ENCODE results near the gene SH3BP4.
A peak's percentile ranks its signal among the peaks of the same experiment; 100 is the strongest.

Gene SH3BP4

GRCh38 chr2:234969306-234970098 lies 17.7 kb downstream of the SH3BP4 start:
- TF ChIP-seq ZFX (IDR thresholded peaks at IDR 0.05): no peak
- TF ChIP-seq CTCF (conservative IDR thresholded peaks at IDR 0.05): no peak
- no peak overlapping the region for H3K27ac ChIP-seq

GRCh38 chr2:234970099-234970440 lies 18.3 kb downstream of the SH3BP4 start:
- H3K27ac ChIP-seq: no peak overlapping the region
- TF ChIP-seq CTCF (conservative IDR thresholded peaks at IDR 0.05) (no peak), ZFX (IDR thresholded peaks at IDR 0.05) (no peak)

- TF ChIP-seq ZFX (IDR thresholded peaks at IDR 0.05) (no peak), CTCF (conservative IDR thresholded peaks at IDR 0.05) (no peak)
- H3K27ac ChIP-seq: no peak overlapping the region
These were observed 18.7 kb downstream of the SH3BP4 start for GRCh38 chr2:234970477-234970882.

GRCh38 chr2:234971496-234971895 lies 19.7 kb downstream of the SH3BP4 start:
- no peak overlapping the region for H3K27ac ChIP-seq
- TF ChIP-seq ZFX (IDR thresholded peaks at IDR 0.05) (no peak), CTCF (conservative IDR thresholded peaks at IDR 0.05) (no peak)

GRCh38 chr2:234973008-234973407 lies 21.2 kb downstream of the SH3BP4 start:
- TF ChIP-seq CTCF (conservative IDR thresholded peaks at IDR 0.05) (no peak), ZFX (IDR thresholded peaks at IDR 0.05) (no peak)
- H3K27ac ChIP-seq: no peak overlapping the region

GRCh38 chr2:234974501-234975385 lies 22.9 kb downstream of the SH3BP4 start:
- peak overlapping the region; percentile 62 for H3K27ac ChIP-seq
- no peak for TF ChIP-seq CTCF (conservative IDR thresholded peaks at IDR 0.05)

GRCh38 chr2:234975611-234976010 lies 23.8 kb downstream of the SH3BP4 start:
- peak overlapping the region; percentile 62 for H3K27ac ChIP-seq
- TF ChIP-seq ZFX (IDR thresholded peaks at IDR 0.05) (no peak), CTCF (conservative IDR thresholded peaks at IDR 0.05) (no peak)
